Hematopoietic multipotent progenitor cell treated with erythropoietin and hydrocortisone succinate and interleukin-3 and kit ligand, for 17 days (in vitro differentiated cells): Measurements from ENCODE around the gene DGCR6.
"Not testable (repeated sequence)": the region's sequence is repeated elsewhere in the genome, so short reads cannot be mapped to it uniquely, and the experiment has no call there.

ENCODE experiments used
- DNase-seq: peaks from one replicate; pipeline ENCODE4 v3.0.0-alpha.2; 2015; ENCODE audit warnings: low spot score

The DGCR6 gene

DNA sequence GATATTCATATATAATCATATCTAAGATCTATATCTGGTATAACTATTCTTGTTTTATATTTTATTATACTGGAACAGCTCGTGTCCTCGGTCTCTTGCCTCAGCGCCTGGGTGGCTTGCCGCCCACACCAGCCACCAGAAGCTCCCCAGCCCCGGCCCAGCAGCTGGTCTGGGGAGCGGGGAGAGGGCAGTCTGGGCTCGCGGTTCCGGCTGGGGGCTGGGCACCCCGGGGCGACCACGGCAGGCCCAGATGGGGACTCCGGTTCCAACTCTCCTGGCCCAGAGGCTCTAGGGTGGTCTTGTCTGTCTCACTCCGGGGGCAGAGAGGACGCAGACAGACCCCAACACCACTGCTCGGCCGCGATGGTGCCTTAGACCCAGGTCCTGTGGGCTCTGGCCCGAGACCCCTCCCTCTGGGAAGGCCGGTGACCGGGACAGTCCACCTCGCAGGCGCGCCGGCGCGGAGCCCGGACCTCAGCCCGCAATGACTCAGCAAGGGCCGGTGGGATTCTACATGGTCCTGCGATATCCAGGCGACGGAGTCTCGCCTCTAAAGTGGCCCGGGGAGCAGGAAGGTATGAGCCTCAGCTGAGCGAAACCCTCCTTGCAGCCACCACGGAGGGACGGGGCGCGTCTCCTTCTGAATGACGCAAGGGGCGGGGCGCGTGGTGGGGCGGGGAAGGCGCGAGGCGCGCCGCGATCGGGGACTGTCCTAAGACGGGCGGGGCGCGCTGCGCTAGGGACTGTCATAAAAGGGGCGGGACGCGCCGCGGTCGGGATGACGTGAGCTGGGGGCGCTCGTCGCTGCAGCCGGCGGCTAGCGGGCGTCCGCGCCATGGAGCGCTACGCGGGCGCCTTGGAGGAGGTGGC, at the start of gene DGCR6:
DGCR6 (plus strand) TSS at position 781 of the 870 bp plus-strand sequence; CDS start at position 836, 55 bp downstream.
- no peak for DNase-seq

DNA sequence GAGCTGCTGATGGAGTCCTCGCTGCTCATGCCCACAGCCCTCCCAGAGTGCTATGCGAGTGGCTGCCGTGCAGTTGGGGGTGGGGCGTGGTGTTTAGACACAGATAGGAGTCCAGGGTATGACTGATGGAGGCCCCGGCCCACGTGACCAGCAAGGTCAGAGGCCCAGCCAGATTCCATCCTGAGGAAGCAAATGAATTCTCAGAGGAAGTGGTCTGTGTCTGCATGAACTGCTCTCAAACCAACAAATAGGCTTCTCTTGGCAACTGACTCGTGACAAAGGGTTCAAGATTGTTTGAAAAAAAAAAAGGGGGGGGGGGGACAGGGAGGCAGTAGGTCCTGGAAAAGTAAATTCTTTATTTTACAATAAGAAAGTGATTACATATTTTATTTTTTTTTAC, 46.8 kb upstream of the DGCR6 start:
- DNase-seq = not testable (repeated sequence)

DNA sequence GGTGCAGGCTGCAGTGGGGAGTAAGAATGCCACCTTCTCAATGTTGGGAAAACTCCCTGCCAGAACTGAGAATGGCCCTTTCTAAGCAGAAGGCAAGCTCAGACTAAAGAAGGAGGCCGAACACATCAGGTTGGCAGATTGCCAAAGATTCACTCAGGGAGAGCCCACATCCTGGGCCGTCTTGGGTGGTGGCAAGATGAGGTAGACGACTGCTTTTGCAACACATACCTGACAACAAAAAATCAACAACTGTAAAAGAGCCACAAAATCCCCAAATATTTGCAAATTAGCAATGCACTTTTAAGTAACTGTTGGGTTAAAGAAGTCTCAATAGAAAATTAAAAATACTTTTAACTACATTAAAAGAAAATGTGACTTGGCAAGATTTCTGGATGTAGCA, 24.9 kb upstream of the DGCR6 start:
- not testable (repeated sequence) for DNase-seq

DNA sequence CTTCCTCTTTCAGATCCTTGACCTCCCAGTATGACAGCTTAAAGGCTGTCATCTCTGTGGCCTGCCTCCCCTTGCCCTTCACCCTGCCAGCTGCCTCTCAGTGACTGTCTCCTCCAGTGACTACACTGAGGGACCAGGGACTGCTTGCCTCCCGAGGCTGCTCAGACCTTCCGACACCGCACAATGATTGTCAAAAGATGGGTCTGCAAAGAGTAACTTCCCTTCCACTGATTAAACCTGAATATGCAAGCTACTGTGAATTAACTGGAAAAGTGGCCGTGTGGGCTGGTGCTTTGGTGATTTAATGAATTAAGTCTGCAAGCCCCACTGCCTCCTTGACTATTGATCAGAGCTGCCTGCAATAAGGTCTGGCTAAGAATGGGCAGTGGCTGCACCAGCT, 21.7 kb upstream of the DGCR6 start:
- DNase-seq = not testable (repeated sequence)

DNA sequence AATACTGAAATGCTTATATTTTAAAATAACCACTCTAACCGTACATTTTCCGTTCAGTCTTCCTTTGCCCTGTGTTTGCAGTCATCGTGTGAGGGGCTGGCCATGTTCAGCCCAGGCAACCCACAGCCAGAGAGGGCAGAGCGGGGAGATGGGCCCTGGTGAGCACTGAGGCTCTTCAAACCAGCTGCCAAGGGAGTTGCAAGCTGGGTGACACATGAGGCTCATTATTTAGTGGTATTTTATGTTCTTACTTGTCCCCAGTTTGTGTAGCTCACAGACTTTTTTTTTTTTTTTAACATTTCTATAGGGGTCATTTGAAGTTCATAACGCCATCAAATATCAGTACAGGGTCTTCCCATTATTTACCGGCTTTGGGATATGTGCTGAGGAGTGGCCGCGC, 18.0 kb upstream of the DGCR6 start:
- no peak for DNase-seq

DNA sequence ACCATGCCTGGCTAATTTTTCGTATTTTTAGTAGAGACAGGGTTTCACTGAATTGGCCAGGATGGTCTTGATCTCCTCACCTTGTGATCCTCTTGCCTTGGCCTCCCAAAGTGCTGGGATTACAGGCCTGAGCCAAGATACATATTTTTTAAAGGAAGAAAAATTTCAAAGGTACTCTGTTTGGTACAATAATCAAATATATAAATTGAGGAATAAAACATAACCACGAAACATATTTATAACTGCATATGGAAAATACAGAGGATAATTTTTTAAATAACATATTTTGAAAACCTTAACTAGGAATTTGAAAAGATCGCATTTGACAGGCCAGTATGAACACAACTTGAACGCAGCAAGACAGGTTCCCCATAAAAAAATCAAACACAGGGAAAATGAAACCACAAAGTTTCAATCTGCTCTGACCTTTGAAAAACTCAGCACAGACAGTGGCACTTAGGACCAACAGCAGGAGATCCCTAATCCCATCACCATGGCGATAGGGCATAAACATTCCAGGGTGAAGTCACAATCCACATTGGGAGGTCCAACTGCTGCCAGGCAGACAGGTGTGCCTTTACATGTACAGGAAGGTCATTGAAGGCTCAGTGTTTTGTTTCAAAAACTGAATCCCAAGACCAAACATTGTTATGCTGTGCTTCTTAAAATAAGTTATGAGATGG, 15.5 kb upstream of the DGCR6 start:
- DNase-seq = not testable (repeated sequence)

DNA sequence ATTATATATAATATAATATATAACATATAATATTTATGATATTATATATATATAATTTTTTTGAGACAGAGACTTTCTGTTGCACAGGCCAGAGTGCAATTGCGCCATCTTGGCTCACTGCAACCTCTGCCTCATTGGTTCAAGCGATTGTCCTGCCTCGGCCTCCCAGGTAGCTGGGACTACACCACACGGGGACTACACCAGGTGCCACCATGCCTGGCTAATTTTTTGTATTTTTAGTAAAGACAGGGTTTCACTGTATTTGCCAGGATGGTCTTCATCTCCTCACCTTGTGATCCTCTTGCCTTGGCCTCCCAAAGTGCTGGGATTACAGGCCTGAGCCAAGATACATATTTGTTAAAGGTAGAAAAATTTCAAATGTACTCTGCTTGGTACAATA, 12.3 kb upstream of the DGCR6 start:
- DNase-seq = not testable (repeated sequence)

DNA sequence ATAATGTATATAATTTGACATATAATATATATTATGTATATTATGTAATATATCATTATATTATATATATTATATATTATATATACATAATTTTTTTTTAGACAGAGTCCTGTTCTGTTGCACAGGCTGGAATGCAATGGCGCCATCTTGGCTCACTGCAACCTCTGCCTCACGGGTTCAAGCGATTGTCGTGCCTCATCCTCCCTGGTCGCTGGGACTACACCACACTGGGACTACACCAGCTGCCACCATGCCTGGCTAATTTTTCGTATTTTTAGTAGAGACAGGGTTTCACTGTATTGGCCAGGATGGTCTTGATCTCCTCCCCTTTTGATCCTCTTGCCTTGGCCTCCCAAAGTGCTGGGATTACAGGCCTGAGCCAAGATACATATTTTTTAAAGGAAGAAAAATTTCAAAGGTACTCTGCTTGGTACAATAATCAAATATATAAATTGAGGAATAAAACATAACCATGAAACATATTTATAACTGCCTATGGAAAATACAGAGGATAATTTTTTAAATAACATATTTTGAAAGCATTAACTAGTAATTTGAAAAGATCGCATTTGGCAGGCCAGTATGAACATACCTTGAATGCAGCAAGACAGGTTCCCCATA, 10.0 kb upstream of the DGCR6 start:
- not testable (repeated sequence) for DNase-seq

DNA sequence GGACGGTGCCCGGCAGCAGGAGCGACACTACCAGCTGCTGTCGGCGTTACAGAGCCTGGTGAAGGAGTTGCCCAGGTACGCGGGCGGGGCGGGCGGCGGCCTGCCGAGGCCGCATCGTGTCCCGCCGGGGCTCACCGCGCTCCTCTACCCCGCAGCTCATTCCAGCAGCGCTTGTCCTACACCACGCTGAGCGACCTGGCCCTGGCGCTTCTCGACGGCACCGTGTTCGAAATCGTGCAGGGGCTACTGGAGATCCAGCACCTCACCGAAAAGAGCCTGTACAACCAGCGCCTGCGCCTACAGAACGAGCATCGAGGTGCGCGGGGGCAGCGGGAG, 258 bp downstream of the DGCR6 start:
- DNase-seq = not testable (repeated sequence)

DNA sequence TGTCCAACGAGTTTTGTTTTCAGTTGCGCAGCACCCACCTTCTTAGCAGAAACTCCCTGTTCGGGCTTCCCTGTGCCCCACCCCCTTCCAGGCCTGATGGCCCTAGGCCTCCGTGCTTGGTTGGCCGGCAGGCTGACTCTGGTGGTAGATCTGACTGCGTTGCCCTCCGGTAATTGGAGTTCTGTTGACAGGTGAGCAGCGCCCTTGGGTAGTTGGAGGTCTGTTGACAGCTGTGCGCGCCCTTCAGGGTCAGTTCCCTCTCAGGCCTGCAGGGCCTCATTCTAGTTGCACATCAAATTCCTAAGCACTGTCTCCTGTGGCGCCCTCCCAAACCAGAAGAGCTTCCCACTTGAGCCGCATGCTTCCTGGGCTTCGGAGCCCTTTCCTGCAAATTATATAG, 776 bp downstream of the DGCR6 start:
- no peak for DNase-seq

DNA sequence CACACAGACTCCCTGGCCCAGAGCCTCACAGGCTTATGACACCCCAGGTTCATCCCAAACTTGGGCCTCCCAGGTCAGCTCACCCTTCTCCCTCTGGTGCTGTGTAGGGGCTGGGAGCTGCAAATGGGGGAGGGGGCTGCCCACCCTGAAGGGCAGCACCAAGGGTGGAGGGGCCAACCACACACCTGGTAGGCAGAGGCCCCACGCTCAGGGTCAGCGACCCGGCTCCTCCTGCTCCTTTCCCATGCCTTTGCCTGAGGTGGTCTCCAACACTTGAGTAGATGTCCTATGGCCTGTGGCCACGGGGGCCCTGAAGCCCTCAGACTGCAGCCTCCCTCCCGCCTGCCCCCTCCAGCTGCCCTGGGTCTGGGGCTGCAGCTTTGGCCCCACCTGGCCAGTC, 3.4 kb downstream of the DGCR6 start:
- no peak for DNase-seq

DNA sequence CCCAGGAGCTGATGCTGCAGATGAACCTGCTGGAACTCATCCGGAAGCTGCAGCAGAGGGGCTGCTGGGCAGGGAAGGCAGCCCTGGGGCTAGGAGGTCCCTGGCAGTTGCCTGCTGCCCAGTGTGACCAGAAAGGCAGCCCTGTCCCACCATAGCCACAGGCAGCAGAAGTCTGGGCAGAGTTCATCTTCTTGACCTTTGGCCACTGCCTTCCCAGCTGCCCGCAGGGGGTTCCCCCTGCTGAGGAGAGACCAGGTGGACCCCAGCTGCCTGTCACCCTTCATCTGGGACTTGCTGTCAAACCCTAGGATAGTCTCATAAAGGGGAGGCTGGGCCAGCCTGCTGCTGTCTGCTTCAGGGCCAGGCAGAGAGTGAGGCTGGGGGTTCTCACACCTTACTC, 5.4 kb downstream of the DGCR6 start:
- DNase-seq = not testable (repeated sequence)

DNA sequence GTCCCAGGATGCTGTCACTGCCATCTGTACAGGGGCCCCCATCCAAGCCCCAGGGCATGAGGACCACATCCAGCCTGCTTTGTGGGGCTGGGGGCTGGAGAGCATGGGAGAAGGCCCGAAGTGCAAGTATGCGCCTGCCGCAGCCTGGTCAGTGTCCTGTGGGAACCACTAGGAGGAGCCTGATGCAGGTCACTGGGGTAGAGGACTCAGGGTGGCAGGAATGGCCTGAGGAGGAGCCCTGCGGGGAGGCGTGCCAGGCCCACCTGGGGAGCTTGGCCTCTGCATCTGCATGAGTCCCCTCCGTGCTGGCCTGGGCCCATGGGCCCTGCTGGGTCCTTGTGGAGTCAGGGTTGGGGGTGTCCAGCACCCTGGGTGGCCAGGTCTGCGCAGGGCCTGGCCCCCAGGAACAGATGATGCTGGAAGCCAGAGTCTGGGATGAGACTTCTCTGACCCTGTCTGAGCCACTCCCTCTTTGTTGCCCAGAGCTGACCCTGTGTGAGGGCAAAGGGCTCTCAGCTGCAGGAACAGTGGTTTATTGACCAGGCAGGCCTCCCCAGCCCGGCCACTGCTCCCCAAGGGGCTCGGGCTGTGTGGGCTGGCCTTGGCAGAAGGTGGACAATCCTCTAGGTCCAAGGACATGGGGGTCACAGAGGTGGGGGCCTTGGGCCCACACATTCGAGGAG, 6.3 kb downstream of the DGCR6 start:
- DNase-seq = not testable (repeated sequence)

DNA sequence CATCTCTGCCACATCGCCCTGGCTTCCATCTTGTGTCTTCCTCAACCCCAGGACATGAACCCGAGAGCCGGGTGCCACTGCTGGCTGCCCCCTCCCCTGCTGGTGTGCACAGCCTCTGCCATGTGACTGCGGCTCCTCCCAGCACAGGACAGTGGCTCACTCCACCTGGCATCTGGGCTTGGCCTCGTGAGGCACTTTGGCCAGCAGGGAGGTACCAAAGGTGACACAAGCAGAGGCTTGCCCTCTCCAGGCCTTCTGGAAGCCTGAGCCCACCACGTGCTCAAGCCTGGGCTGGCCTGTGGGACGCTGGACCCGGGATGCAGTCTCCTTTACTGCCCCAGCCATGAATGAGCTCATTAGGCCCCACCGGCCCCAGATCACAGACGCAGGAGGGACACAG, 8.4 kb downstream of the DGCR6 start:
- not testable (repeated sequence) for DNase-seq

DNA sequence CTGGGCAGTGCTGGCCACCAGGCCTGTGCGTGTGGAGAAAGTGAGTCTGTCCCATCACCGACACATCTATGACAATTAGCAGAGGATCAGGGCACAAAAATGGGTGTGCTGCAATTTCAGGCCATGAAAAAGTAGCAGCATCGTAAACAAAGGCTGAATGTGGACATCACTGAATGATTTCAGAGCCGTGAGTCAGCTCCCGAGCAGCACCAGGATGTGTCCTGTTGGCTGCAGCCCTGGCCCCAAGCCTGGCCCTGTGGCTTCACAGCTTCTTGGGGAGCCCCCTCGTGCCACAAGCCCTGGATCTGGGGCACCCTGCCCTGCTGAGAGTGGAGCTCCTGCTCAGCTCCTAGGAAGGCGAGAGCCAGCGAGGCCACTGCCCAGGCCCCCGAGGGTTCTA, 9.4 kb downstream of the DGCR6 start:
- not testable (repeated sequence) for DNase-seq

DNA sequence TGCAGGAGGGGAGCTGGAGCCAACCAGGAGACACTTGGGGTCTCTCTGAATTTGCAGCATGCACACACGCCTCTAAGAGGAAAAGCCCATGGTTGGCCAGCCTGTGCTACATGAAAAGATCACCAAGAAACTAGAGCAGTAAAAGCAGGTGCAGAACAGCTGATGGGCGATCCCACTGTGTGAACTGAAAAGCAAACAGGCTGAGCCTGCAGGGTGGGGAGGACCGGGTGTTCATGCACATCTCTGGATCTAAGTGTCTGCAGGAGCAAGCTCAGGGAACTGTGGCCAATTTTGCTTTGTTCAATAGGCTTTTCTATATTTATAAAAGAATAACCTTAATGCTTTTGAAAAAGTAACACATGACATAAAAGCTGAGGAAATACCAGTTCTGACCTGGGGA, 11.7 kb downstream of the DGCR6 start:
- DNase-seq = not testable (repeated sequence)

DNA sequence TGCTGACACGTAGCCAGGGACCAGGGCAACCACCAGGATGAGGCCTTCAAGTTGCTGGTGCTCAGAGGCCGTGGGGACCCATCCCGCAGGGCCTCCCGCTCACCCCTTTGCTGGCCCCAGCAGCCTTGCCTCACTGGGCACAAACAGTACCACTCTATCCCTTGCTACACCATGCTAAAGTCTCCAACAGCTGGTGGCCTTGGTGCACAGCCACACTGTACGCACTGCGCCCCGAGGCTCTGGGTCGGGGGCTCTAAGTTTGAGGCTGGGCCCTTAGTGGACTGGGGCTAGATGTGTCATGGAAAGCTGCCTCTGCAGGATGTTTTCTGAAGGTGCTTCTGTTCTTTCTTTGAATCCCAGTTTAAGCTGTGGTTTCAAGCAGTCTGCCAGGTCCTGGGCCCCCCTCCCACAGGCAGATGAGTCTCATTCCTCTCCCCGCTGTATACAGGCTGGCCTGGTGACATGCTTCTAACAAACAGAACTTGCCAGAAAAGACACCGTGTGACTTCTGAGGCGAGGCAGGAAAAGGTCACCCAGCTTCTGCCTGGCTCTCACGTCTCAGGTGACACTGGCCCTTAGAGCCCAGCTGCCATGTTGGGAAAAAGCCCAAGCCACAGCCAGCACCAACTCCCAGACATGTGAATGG, 14.3 kb downstream of the DGCR6 start:
- DNase-seq = not testable (repeated sequence)

DNA sequence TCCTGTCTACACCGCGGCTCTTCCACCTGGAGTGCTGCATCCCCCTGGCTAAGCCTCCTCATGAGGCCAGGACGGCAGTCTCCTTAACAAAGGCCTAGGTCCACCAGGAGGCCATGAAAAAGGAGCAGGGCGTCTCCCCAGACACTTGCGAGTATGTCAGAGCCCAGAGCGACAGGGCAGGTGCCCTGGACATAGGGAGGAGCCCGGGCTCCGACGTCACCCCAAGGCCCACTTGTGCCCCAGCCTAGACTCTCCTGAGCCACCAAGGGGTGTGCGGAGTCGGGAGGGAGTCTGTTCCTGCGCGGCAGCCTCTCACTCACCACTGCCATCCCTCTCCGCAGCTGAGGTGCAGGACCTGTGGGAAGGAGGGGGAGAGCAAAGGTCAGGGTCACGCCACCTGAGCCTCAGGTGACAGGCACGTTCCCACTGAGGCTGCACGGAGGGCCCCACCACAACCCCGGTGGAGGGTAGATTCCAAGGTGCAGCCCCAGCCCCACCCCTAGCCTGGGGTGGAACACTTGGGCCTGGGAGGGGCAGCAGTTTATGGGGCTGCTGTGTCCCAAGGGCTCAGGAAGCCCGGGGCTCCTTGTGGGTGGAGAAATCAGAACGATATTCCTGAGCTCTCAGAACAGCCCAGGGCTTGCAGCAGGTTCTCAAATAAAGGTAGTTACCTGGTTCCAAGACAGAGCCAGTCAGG, 19.4 kb downstream of the DGCR6 start:
- DNase-seq = no peak

DNA sequence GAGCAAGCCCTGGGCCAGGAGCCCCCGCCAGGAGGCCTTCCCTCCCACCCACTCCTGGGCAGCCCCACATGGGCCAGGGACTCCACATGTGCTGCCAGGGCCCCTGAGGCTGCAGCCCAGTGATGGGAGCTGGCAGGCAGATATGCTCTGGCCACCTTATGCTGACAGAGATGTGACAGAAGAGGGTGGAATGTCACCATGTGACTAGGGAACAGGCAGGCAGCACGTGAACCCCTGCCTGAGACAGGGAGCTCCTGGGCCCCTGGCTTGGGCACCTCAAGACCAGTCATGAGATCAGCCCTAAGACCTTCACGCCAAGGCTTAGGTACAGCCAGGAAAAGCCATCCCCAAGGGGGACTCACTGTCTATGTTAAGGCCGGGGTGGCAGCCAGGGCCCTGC, 20.9 kb downstream of the DGCR6 start:
- DNase-seq = no peak

DNA sequence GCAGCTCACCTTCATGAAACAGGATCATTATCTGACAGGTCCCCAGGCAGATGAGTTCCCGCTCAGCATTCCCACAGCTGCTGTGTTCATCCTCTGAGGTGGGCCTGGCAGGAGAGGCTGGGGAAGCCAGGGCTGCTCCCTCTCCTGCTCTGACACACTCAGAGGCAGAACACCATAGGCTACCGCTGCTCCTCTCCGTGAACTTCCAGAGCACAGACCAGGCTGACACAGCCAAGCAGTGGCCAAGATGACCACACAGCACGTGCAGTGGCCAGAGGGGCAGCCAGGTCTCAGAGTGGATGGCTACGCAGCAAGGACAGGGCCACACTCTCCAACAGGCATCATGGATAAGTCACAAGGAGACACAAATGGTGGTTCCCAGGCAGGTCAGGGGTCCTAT, 21.5 kb downstream of the DGCR6 start:
- DNase-seq = no peak

DNA sequence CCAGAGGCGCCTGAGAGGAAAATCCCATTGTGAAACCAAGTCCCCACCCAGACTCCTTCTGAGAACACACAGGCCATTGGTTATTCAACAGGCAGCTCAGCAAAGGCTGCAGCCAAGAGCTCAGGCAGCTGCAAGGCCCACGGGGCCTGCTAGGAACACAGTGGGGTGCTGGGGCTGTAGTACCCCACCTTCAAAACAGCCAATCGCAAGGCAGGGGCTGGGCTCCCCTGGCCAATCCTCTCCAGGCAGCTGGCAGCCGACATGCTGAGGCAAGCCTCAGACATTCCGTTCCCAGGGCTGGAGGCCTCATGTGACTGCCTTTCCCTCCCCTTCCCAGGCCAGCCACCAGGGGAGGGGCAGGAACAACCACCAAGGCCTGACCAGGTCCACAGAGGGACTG, 23.3 kb downstream of the DGCR6 start:
- no peak for DNase-seq
